Stimulated activated naive B cell treated with anti-CD40 and anti-IgM and Interleukin-4, amounts not matched to agents 10 μg/mL and 1 μg/mL and 100 μg/mL, for 72 hours (primary cell): Measurements from ENCODE around the gene CWH43.
"Not testable (repeated sequence)": the region's sequence is repeated elsewhere in the genome, so short reads cannot be mapped to it uniquely, and the experiment has no call there.

Experiments used
- ATAC-seq, 2 donors: fragments of 150-1000 bp; cut with Tn5 transposase; replicated peaks; 2 replicates each; pipeline ENCODE4 v1.10.0; 2021; ENCODE audit warnings: moderate library complexity in 1 of 2
- DNase-seq: peaks from one replicate; pipeline ENCODE4 v3.0.0; 2021
- H3K27ac Mint-ChIP-seq: one replicate; pipeline ENCODE4 v1.8.0; 2022; ENCODE audit warnings: mild to moderate bottlenecking, mixed read lengths
- H3K27me3 Mint-ChIP-seq, 2 donors: one replicate each; pipeline ENCODE4 v1.8.0; 2022; ENCODE audit warnings: mixed read lengths in 2 of 2
- H3K36me3 Mint-ChIP-seq, 2 donors: one replicate each; pipeline ENCODE4 v1.8.0; 2022; ENCODE audit warnings: mixed read lengths in 2 of 2, mild to moderate bottlenecking in 1 of 2
- H3K4me1 Mint-ChIP-seq, 2 donors: one replicate each; pipeline ENCODE4 v1.8.0; 2022; ENCODE audit warnings: mixed read lengths in 2 of 2, mild to moderate bottlenecking in 1 of 2
- H3K4me3 Mint-ChIP-seq, 2 donors: one replicate each; pipeline ENCODE4 v1.8.0; 2022; ENCODE audit warnings: mild to moderate bottlenecking in 2 of 2, mixed read lengths in 2 of 2, moderate library complexity in 1 of 2
- H3K9me3 Mint-ChIP-seq, 2 donors: one replicate each; pipeline ENCODE4 v1.8.0; 2022; ENCODE audit warnings: mixed read lengths in 2 of 2, mild to moderate bottlenecking in 1 of 2

Gene CWH43

GRCh38 chr4:48991357-48991756 is 5.3 kb downstream of the CWH43 start:
- H3K9me3 Mint-ChIP-seq = peaks cover 0 to 3% of the 10 kb centered on the region in 2 donors
- DNase-seq (no peak), ATAC-seq (no peak)
- no peak overlapping the region for H3K4me3 Mint-ChIP-seq
- H3K4me1 Mint-ChIP-seq = no peaks in the 10 kb centered on the region
- H3K36me3 Mint-ChIP-seq = no peaks in the 10 kb centered on the region
- peaks cover 15 to 37% of the 10 kb centered on the region in 2 donors for H3K27me3 Mint-ChIP-seq
- no peak overlapping the region for H3K27ac Mint-ChIP-seq

GRCh38 chr4:48997962-48998361 is 11.9 kb downstream of the CWH43 start:
- Mint-ChIP-seq H3K4me1 (no peaks in the 10 kb centered on the region), H3K36me3 (no peaks in the 10 kb centered on the region), H3K27ac (no peak overlapping the region), H3K9me3 (peaks cover 3% of the 10 kb centered on the region in 2 donors), H3K4me3 (no peak overlapping the region), H3K27me3 (peaks cover 4 to 20% of the 10 kb centered on the region in 2 donors)
- DNase-seq (no peak), ATAC-seq (no peak)

GRCh38 chr4:48998440-48998839 is 12.4 kb downstream of the CWH43 start:
- Mint-ChIP-seq H3K4me1 (no peaks in the 10 kb centered on the region), H3K27me3 (peaks cover 4 to 20% of the 10 kb centered on the region in 2 donors)

GRCh38 chr4:49000806-49001205 is 14.7 kb downstream of the CWH43 start:
- Mint-ChIP-seq H3K27ac (no peak overlapping the region), H3K4me1 (no peaks in the 10 kb centered on the region), H3K36me3 (no peaks in the 10 kb centered on the region), H3K9me3 (peaks cover 3% of the 10 kb centered on the region in 2 donors), H3K27me3 (peaks cover 4 to 14% of the 10 kb centered on the region in 2 donors), H3K4me3 (no peak overlapping the region)
- DNase-seq (no peak), ATAC-seq (no peak)

More at GRCh38 chr4:48998440-48998839, 12.4 kb downstream of the CWH43 start:
- Mint-ChIP-seq H3K9me3 (peaks cover 3% of the 10 kb centered on the region in 2 donors), H3K27ac (no peak overlapping the region), H3K4me3 (no peak overlapping the region), H3K36me3 (no peaks in the 10 kb centered on the region)
- DNase-seq (no peak), ATAC-seq (no peak)

- Mint-ChIP-seq H3K4me1 (no peaks in the 10 kb centered on the region), H3K4me3 (no peak overlapping the region), H3K36me3 (no peaks in the 10 kb centered on the region), H3K27ac (no peak overlapping the region), H3K27me3 (peaks cover 4 to 10% of the 10 kb centered on the region in 2 donors), H3K9me3 (peaks cover 3 to 5% of the 10 kb centered on the region in 2 donors)
- ATAC-seq (no peak), DNase-seq (no peak)
Observed at GRCh38 chr4:49002931-49003330, 16.9 kb downstream of the CWH43 start.

- no peak overlapping the region for H3K4me3 Mint-ChIP-seq
- H3K4me1 Mint-ChIP-seq = no peaks in the 10 kb centered on the region
- H3K36me3 Mint-ChIP-seq = no peaks in the 10 kb centered on the region
- H3K27me3 Mint-ChIP-seq = peaks cover 0 to 3% of the 10 kb centered on the region in 2 donors
- H3K27ac Mint-ChIP-seq = no peak overlapping the region
- DNase-seq (no peak), ATAC-seq (no peak)
- H3K9me3 Mint-ChIP-seq = peaks cover 4 to 21% of the 10 kb centered on the region in 2 donors
Observed at GRCh38 chr4:49018718-49019295, 32.7 kb downstream of the CWH43 start.

- no peak overlapping the region for H3K4me3 Mint-ChIP-seq
- no peaks in the 10 kb centered on the region for H3K36me3 Mint-ChIP-seq
- H3K4me1 Mint-ChIP-seq = no peaks in the 10 kb centered on the region
- DNase-seq (no peak), ATAC-seq (no peak)
- H3K9me3 Mint-ChIP-seq = no peaks in the 10 kb centered on the region
- peaks cover 16 to 17% of the 10 kb centered on the region in 2 donors for H3K27me3 Mint-ChIP-seq
- H3K27ac Mint-ChIP-seq = no peak overlapping the region
Observed at GRCh38 chr4:49032440-49033161, 46.5 kb downstream of the CWH43 start.

- ATAC-seq (peak in 1 of 2 donors; percentile 29), DNase-seq (no peak)
- H3K9me3 Mint-ChIP-seq = no peaks in the 10 kb centered on the region
- no peaks in the 10 kb centered on the region for H3K4me1 Mint-ChIP-seq
- peaks cover 5 to 13% of the 10 kb centered on the region in 2 donors for H3K27me3 Mint-ChIP-seq
- H3K36me3 Mint-ChIP-seq = no peaks in the 10 kb centered on the region
- H3K4me3 Mint-ChIP-seq = no peak overlapping the region
- no peak overlapping the region for H3K27ac Mint-ChIP-seq
Observed at GRCh38 chr4:49036528-49036927, 50.5 kb downstream of the CWH43 start.

- DNase-seq = no peak
- Mint-ChIP-seq H3K9me3 (peaks cover 4 to 7% of the 10 kb centered on the region in 2 donors), H3K27ac (no peak overlapping the region), H3K27me3 (peaks cover 6 to 7% of the 10 kb centered on the region in 2 donors), H3K4me3 (no peak overlapping the region), H3K4me1 (no peaks in the 10 kb centered on the region), H3K36me3 (no peaks in the 10 kb centered on the region)
- no peak for ATAC-seq
Observed at GRCh38 chr4:49044270-49044669, 58.2 kb downstream of the CWH43 start.

- no peak for ATAC-seq
Observed at GRCh38 chr4:49058306-49058705, 72.2 kb downstream of the CWH43 start.

GRCh38 chr4:49063670-49064069 is 77.6 kb downstream of the CWH43 start:
- DNase-seq (no peak), ATAC-seq (no peak)
- Mint-ChIP-seq H3K9me3 (peaks cover 11 to 15% of the 10 kb centered on the region in 2 donors), H3K4me3 (no peak overlapping the region), H3K27ac (no peak overlapping the region), H3K27me3 (no peaks in the 10 kb centered on the region), H3K4me1 (no peaks in the 10 kb centered on the region), H3K36me3 (no peaks in the 10 kb centered on the region)

More at GRCh38 chr4:49058306-49058705, 72.2 kb downstream of the CWH43 start:
- DNase-seq = no peak
- Mint-ChIP-seq H3K27ac (no peak overlapping the region), H3K4me3 (no peak overlapping the region), H3K4me1 (no peaks in the 10 kb centered on the region), H3K27me3 (no peaks in the 10 kb centered on the region), H3K36me3 (no peaks in the 10 kb centered on the region), H3K9me3 (peaks cover 19% of the 10 kb centered on the region in 2 donors)

GRCh38 chr4:49072196-49072595 is 86.1 kb downstream of the CWH43 start:
- not testable (repeated sequence) for ATAC-seq, H3K4me3 Mint-ChIP-seq, H3K4me1 Mint-ChIP-seq, H3K27me3 Mint-ChIP-seq, H3K27ac Mint-ChIP-seq, H3K36me3 Mint-ChIP-seq, DNase-seq
- H3K9me3 Mint-ChIP-seq = peaks cover 4 to 14% of the 10 kb centered on the region in 2 donors

GRCh38 chr4:49091883-49092282 is 105.8 kb downstream of the CWH43 start:
- not testable (repeated sequence) for ATAC-seq, H3K4me3 Mint-ChIP-seq, H3K27me3 Mint-ChIP-seq, H3K27ac Mint-ChIP-seq, H3K4me1 Mint-ChIP-seq, DNase-seq
- peaks cover 24 to 30% of the 10 kb centered on the region in 2 donors for H3K36me3 Mint-ChIP-seq
- H3K9me3 Mint-ChIP-seq = peaks cover 29 to 35% of the 10 kb centered on the region in 2 donors

- not testable (repeated sequence) for H3K27ac Mint-ChIP-seq, H3K4me1 Mint-ChIP-seq, H3K27me3 Mint-ChIP-seq, DNase-seq, H3K4me3 Mint-ChIP-seq
- peak in 1 of 2 donors; percentile 48 for ATAC-seq
- H3K9me3 Mint-ChIP-seq = peaks cover 36 to 43% of the 10 kb centered on the region in 2 donors
- peaks cover 28 to 38% of the 10 kb centered on the region in 2 donors for H3K36me3 Mint-ChIP-seq
Observed at GRCh38 chr4:49092608-49093135, 106.6 kb downstream of the CWH43 start.

- H3K9me3 Mint-ChIP-seq = peaks cover 60 to 67% of the 10 kb centered on the region in 2 donors
- H3K36me3 Mint-ChIP-seq = peaks cover 47 to 62% of the 10 kb centered on the region in 2 donors
Observed at GRCh38 chr4:49096215-49096614, 110.1 kb downstream of the CWH43 start.

More at GRCh38 chr4:49096215-49096614, 110.1 kb downstream of the CWH43 start:
- H3K27me3 Mint-ChIP-seq, H3K4me3 Mint-ChIP-seq, DNase-seq, H3K4me1 Mint-ChIP-seq, ATAC-seq, H3K27ac Mint-ChIP-seq: not testable (repeated sequence)
